GM12875 (cell line): Measurements from ENCODE around the gene SMYD5.

Experiments used
- H3K4me3 ChIP-seq: one replicate; pipeline ENCODE4 v1.5.1; 2011; ENCODE audit warnings: low read depth, low read length, control low read depth
- TF ChIP-seq, protein P1 (sequence below): IDR thresholded peaks from 2 replicates; pipeline ENCODE4 v1.5.1; 2011; ENCODE audit warnings: low read depth, mild to moderate bottlenecking, control low read depth, inconsistent platforms, low read length, moderate library complexity, borderline replicate concordance; ENCODE audit not compliant: insufficient read depth

Gene SMYD5

DNA sequence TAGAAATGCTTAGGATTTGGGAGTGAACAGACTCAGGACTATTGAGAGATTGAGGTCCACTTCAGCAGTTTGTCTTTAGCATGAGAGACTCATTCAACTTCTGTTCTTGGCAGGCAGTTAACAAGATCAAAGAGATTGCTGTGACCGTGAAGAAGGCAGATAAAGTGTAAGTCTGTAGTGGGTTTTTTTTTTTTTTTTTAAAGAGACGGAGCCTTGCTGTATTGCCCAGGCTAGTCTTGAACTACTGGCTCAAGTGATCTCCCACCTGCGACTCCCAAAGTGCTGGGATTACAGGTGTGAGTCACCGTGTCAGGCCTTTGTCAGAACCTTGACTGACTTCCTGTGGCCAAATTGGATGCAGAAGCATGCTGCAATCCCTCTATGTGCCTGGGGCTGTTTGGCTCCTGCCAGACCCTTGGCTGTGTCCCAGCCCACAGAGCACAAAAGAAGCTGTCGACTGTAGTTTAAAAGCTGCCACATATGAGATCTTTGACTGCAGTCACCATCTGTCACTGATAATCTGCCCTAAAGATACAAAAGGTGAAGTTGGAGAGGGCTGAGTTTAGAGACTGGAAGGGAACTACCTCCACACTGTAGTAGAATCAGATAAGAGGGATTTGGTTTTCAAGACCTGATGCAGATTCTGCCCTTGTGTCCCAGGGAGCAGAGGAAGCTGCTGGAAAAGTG lies 30.0 kb downstream of the SMYD5 start:
- H3K4me3 ChIP-seq = no peak overlapping the region
- TF ChIP-seq, protein P1, sequence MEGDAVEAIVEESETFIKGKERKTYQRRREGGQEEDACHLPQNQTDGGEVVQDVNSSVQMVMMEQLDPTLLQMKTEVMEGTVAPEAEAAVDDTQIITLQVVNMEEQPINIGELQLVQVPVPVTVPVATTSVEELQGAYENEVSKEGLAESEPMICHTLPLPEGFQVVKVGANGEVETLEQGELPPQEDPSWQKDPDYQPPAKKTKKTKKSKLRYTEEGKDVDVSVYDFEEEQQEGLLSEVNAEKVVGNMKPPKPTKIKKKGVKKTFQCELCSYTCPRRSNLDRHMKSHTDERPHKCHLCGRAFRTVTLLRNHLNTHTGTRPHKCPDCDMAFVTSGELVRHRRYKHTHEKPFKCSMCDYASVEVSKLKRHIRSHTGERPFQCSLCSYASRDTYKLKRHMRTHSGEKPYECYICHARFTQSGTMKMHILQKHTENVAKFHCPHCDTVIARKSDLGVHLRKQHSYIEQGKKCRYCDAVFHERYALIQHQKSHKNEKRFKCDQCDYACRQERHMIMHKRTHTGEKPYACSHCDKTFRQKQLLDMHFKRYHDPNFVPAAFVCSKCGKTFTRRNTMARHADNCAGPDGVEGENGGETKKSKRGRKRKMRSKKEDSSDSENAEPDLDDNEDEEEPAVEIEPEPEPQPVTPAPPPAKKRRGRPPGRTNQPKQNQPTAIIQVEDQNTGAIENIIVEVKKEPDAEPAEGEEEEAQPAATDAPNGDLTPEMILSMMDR = no peak

DNA sequence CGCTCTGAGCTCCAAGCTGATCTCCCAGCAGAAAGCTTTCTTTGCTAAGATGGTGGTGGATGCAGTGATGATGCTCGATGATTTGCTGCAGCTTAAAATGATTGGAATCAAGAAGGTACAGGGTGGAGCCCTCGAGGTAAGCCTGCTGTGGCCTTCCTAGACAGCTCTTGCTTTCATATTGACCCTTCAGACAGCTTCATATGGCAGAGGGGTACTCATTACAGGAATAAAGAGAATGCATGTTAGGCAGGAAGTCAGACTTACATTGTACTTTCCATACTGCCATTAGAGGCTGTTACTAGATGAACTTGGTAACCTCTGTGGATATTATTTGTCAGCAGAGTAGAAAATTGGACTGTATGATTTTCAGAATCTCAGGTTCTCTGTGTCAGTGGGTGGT lies 30.5 kb downstream of the SMYD5 start:
- no peak overlapping the region for H3K4me3 ChIP-seq
- TF ChIP-seq, protein P1 = no peak

DNA sequence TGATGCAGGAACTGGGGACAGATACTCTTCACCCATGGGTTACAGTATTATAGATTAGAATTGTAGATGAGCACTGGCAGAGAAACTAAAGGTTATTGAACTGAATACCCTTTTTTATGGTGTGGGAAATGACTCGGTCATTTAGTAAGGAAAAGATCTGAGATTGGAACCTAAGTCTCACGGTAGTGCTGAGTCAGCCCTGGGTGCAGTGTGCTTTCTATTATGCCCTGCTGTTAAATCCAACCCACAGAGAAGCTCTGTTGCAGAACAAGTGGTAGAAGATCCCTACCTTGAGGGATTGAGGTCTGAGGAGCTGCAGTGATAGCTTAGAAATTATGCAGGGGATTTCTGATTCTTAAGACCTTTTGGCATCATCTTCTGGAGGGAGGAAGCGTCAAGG lies 32.8 kb downstream of the SMYD5 start:
- no peak overlapping the region for H3K4me3 ChIP-seq
- TF ChIP-seq, protein P1 = no peak

DNA sequence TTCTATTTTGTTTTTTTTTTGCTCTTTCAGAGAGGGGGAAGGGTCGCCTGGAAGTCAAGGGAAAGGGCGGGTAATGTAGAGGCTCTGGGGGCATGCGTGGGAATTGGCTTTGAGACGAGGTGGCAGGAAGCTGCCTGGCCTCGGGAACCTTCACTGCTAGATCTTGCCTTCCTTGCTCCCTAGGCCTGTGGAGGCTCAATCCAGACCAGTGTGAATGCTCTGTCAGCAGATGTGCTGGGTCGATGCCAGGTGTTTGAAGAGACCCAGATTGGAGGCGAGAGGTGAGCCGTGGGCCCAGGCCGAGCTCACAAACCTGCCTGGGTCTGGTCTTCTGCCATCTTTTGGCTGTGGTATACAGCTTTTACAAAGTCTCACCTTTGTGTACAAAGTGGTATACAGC lies 35.6 kb downstream of the SMYD5 start:
- TF ChIP-seq, protein P1 = no peak
- H3K4me3 ChIP-seq = no peak overlapping the region

DNA sequence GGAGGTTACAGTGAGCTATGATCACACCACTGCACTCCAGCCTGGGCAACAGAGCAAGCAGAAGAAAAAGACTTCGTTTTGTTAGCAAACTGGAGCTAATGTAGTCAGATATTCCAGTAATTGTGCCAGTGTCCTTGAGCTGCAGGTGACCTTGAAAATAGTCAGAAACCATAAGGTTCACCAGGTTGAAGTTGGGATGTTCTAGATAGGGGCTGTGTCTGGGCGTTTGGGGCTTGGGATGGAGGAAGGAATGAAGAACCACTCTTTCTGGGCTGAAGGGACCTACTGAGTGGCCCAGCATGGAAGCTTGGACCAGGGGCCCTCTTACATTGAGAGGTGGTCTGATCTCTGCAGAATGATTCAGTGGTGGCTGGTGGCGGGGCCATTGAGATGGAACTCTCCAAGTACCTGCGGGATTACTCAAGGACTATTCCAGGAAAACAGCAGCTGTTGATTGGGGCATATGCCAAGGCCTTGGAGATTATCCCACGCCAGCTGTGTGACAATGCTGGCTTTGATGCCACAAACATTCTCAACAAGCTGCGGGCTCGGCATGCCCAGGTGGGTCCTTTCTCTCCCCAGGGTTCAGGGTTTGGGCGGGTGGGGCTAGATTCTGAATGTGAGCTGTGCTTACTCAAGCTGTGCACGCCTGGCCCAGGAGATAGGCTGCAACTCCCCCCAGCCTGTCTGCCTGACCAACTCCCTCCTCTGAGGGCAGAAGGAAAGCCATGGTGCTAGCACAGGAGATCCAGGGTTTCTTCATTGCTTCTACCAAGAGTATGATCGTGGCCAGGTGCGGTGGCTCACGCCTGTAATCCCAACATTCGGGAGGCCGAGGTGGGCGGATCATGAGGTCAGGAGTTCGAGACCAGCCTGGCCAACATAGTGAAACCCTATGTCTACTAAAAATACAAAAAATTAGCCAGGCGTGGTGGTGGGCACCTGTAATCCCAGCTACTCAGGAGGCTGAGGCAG lies 37.1 kb downstream of the SMYD5 start:
- TF ChIP-seq, protein P1 = no peak

DNA sequence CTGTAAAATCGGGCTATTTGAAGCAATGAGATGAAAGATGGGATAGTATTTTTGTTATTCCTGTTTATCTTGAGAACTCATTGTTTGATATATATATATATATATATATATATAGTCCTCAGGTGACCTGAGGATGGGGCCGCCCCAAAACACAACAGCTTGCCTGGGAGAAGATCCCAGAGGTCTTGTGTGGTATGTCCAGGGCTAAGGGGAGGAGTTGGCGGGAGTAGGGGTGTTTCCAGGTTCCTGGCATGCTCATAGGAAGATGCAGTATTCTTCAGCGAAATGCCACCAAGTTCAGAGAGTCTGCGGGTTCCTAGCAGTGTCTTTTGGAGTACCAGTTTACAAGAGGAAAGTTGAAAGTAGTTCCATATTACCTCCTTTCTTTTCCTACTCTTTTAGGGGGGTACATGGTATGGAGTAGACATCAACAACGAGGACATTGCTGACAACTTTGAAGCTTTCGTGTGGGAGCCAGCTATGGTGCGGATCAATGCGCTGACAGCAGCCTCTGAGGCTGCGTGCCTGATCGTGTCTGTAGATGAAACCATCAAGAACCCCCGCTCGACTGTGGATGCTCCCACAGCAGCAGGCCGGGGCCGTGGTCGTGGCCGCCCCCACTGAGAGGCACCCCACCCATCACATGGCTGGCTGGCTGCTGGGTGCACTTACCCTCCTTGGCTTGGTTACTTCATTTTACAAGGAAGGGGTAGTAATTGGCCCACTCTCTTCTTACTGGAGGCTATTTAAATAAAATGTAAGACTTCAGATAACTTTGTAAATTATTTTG lies 38.4 kb downstream of the SMYD5 start:
- H3K4me3 ChIP-seq = no peak overlapping the region
- TF ChIP-seq, protein P1 = no peak

More for the DNA sequence above, 37.1 kb downstream of the SMYD5 start:
- no peak overlapping the region for H3K4me3 ChIP-seq
